HG02798 (cell line): ENCODE measurements around the gene TIGAR.

Source experiments
- ATAC-seq: cut with Tn5 transposase; IDR thresholded peaks from one replicate; pipeline ENCODE4 v1.9.1; 2021; ENCODE audit warnings: mild to moderate bottlenecking; ENCODE audit not compliant: unreplicated experiment, poor library complexity

Gene TIGAR, protein sequence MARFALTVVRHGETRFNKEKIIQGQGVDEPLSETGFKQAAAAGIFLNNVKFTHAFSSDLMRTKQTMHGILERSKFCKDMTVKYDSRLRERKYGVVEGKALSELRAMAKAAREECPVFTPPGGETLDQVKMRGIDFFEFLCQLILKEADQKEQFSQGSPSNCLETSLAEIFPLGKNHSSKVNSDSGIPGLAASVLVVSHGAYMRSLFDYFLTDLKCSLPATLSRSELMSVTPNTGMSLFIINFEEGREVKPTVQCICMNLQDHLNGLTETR

GRCh38 chr12:4320853-4321701, at the start of gene TIGAR:
Gene TIGAR (plus strand): TSS chr12:4321213. CDS start chr12:4321272, 59 bp downstream.
- peak; percentile 98 for ATAC-seq

GRCh38 chr12:4271717-4272423, 49.1 kb upstream of the TIGAR start:
- peak; percentile 64 for ATAC-seq

- ATAC-seq = peak; percentile 3
Measured at GRCh38 chr12:4272424-4273272, 48.4 kb upstream of the TIGAR start.

GRCh38 chr12:4273273-4273651, 47.8 kb upstream of the TIGAR start:
- ATAC-seq = no peak

GRCh38 chr12:4273652-4274395, 47.2 kb upstream of the TIGAR start, which contains the start of gene CCND2:
Gene CCND2 (plus strand): TSS chr12:4273762. CDS start chr12:4274041, 279 bp downstream.
- peak; percentile 25 for ATAC-seq

- ATAC-seq = no peak
Measured at GRCh38 chr12:4274396-4275015, 46.5 kb upstream of the TIGAR start.

GRCh38 chr12:4275016-4275869, 45.8 kb upstream of the TIGAR start:
- ATAC-seq = no peak

GRCh38 chr12:4275870-4276301, 45.1 kb upstream of the TIGAR start:
- no peak for ATAC-seq

GRCh38 chr12:4276524-4277204, 44.3 kb upstream of the TIGAR start:
- ATAC-seq = no peak

- no peak for ATAC-seq
Measured at GRCh38 chr12:4277205-4277543, 43.8 kb upstream of the TIGAR start.

DNA sequence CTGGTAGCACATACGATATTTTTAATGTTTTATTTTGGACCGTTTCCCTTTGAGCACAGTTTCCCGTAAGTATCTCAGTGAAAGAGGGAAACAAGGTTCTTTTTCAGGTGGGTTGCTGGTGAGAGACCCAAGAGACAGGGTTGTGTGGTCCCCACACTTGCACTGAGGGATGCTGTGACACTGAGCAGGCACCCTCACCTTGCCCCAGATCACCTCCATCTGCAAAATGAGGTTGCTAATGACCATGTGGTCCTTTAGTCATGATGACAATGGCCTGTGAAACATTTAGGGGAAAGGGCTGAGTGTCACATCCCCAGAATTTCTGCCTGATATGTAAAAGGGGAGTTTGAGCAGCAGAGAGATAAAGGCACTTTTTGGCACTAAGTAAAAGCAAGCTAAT, 43.2 kb upstream of the TIGAR start:
- no peak for ATAC-seq

- ATAC-seq = no peak
Measured at GRCh38 chr12:4278329-4279197, 42.5 kb upstream of the TIGAR start.

GRCh38 chr12:4279198-4279690, 41.8 kb upstream of the TIGAR start:
- ATAC-seq = no peak

GRCh38 chr12:4280351-4281163, 40.5 kb upstream of the TIGAR start:
- no peak for ATAC-seq

DNA sequence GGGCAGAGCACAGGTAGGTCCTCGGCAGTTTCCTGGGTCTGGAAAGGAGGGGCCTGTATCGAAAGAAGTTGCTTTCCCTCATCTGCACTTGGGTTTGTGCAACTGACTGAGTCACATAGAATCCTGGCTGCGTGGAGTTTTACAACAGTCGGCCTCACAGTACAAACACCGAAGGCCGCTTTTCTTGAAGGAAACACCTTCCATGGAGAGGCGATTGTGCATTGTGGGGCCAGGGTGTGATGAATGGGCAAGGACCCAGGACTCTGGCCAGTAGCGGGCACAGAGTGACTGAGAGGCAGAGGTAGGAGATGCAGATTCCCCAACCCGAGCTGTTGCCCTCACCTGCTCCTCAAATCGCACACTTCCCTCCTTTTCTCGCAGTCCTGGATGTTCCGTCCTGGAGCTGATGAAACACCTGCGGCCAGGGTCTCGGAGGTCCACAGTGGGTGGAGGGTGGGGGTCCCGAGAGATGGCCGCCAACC, 39.8 kb upstream of the TIGAR start:
- no peak for ATAC-seq
